HG03066 (cell line): ENCODE data around the gene ADAMTS6.

Experiments used
- ATAC-seq: cut with Tn5 transposase; IDR thresholded peaks from one replicate; pipeline ENCODE4 v1.9.1; 2021; ENCODE audit warnings: low read depth; ENCODE audit not compliant: unreplicated experiment

The ADAMTS6 gene

DNA sequence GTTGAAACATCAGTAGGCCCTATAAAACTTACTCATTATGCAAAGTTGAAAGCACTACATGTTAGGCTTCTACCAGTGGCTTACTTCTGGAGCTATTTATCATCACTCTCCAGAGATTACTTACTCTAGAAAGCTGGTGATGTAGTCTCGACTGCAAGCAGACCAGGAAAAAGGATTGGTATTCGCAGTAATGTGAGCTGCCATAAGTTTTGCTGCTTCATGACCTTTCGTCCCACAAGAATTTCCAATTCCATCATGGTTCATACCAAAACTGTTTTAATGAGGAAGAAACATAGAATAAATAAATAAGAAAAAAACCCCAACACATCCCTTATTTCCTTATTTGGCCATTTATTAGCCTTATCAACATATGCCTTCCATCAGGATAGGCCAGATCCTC, 181.9 kb downstream of the ADAMTS6 start:
- no peak for ATAC-seq

DNA sequence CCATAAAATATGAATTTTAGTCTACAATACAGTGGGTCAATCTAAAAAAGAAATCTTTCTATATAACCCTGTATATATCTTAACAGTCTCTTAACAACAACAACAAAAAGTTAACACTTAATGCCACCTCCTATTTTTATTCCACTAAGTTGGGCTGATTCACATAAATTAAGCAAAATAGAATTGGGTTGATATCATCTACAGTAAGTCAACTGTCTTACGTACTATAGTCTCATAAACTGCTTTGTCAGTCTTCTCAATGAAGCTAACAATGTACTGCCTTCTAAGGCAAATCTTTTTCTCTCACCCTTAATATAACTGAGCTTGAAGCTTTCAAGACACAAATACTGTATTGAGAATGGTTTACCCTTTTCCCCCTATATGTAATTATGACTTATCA, 185.7 kb downstream of the ADAMTS6 start:
- ATAC-seq, result no peak

DNA sequence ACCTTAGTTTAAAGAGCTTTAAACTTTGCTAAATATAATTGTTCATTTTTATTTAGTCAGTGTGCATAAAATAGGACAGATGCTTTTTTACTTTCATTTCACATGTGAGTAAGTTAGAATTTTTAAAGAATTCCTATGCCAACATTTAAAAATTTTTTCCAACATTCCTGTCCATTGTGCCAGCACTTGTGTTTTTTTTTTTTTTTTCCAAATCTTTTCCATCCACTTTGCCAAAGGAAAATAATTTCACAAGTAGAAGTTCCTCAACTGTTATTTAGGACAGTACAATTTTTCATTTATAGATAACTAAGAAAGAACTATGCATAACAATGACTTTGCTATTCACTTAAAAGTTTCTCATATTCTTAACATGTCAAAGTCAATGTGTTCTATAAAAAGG, 189.5 kb downstream of the ADAMTS6 start:
- no peak for ATAC-seq

DNA sequence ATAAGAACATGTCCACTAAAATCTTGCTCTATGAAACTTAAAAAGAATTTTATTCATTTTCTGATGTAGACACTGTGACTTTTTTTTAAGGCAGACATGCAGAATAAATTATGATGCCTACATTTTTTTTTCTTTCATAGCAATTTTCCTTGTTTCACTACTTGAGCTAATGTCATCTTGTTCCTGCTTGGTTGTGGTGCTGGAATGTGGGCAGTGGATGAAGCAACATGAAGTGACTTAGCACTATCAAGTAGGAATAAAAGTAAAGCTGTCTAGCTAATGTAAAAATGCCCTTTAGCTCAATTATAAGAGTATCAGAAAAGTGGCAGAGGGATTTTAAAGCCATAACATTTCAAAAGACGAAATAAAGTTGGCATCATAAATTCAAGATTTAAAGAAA, 191.0 kb downstream of the ADAMTS6 start:
- no peak for ATAC-seq

DNA sequence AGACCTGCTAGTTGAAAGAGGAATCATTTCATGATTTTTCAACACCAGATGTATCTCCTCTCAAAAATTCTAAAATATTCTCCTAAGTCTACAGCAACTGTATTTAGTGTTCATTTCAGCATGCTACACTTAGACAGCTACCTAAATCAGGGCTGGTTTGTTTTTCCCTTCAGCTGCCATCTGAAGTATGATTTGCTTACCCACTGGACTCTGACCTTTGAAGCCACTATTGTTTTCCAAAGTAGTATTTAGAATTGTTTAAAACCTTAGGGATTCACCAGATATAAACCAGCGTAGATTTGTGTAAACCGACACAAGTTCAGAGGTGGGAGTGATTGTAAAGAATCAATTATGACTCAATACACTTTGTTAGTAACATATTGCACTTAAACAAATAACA, 193.1 kb downstream of the ADAMTS6 start:
- ATAC-seq, result no peak

DNA sequence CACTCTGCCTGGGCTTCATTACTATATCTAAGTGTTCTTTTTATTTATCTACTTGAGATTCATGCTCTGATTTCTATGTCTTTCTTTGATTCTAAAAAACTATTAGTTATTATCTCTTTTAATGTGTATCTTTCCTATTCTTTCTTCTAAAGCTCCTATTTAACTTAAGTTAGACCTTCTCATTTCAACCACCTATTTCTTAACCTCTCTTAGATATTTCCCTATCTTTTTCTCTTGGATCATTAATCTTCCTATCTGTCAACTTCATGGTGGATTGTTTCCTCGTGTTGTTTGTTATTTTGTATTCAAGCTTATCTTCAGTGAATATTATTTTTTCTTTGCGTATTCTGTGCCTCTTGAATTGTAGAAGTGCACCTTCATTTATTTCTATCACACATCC, 202.1 kb downstream of the ADAMTS6 start:
- no peak for ATAC-seq

DNA sequence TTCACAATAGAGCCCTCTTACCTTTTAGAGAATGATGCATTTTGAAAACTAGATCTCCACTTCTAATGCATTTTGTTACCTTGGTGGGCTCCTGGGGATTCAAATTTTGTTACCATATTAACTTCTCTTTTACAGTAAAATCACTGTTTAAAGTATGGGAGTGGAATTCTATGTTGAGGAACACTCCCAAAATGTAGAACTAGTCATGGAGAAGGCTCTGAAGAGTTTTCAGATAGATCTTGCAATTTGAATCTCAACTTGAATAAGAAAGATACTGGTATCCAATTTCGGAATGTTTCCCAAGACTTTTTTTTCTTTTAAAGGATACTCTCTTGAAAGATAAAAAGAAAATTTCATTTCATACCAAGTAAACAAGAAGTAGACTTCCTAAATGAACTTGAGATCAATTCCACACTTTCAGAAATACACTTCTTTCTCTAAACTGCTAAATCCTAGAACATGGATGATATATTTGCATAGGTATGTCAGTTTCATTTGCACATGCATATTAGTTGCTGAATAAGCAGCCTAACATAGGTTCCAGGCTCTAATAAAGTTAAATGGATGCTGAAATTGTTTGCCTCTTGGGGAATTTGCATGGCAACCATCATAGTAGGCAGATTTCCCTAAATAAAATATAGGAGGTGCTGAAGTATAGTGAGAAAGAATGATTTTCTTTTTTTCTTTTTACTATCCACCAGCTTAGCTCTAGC, 205.4 kb downstream of the ADAMTS6 start:
- no peak for ATAC-seq

DNA sequence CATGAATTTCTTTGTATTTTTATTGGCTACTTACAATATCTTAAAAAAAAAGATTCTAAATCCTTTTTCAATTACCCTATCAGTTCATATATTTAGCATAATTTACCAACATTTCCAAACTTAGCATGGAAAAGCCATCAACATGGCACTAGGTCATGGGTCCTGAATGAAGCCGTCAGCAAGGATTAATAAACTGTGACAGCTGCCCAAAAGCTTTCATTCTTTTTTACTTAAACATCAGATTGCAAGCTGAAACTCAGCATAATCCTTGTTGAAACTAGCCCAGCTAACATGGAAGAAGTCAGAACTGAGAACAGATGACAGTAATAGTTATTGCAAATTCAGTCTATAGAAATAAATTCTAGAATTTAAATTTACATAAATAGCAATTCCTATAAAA, 209.8 kb downstream of the ADAMTS6 start:
- no peak for ATAC-seq

DNA sequence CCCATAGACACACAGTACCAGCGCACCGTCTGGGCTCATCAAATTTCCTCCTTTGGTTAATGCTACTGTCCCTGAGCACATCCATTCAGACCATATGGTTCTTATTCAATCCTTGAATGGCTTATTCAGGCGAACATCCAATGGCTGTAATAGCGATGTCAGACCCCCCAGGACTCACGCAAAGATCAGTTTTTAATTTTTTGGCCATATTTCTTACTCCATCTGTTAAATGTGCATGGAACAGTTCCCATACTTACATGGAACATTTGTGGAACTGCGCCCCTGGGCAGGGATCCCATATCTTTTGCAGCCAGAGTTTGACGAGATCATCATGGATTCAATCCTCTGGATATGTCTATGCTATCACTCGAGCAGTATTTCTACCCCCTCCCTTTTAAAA, 213.2 kb downstream of the ADAMTS6 start:
- no peak for ATAC-seq

DNA sequence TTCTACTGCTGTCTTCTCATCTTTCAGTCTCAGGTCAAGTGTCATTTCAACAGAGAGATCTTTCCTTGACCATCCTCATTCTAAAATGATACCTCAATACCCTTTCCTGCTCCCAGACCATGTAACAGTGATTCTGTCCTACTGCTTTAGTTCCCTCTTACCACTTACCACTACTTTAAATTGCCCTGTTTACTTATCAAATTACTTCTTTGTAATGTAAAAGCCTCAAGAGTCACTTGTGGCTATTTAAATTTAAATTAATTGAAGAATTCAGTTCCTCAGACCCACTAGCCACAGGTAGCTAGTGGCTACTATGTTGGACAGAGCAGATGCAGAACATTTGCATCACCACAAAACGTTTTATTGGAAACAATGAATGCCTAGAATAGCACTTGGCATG, 217.3 kb downstream of the ADAMTS6 start:
- ATAC-seq, result no peak

DNA sequence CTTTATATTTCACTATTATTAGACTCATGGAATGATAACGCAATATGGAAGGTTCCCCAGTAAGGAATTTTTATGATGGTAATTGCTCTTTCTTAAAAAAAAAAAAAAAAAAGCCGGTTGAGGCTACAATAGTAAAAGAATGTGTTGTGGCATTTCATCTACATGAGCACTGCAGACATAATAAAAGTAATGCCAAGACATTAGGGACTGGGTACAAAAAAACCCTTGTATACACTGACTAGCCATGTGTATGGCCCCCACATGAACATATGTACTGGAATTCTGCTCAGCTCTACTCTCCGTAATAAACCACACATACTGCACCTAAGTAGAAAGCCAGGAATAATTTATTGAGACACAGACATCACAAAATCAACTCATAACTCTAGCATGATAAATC, 218.4 kb downstream of the ADAMTS6 start:
- no peak for ATAC-seq

DNA sequence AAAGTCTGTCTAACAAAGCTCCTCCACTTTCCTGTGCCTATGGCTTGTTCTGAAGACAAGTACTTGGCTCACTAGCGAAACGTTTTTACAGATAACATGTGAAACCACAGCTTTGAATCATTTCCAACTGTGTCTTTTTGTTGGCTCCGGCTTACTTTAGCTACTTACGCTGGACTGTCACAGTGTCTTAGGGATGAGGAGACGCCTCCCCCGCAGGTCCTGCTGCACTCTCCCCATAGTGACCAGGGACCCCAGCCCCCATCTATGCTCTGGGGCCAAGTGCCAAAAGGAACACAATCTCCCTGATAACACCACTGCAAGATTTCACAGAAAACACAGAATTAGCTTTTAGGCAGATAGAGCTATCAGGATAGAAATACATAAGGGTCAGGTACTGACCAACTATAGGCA, 219.1 kb downstream of the ADAMTS6 start:
- ATAC-seq, result no peak

DNA sequence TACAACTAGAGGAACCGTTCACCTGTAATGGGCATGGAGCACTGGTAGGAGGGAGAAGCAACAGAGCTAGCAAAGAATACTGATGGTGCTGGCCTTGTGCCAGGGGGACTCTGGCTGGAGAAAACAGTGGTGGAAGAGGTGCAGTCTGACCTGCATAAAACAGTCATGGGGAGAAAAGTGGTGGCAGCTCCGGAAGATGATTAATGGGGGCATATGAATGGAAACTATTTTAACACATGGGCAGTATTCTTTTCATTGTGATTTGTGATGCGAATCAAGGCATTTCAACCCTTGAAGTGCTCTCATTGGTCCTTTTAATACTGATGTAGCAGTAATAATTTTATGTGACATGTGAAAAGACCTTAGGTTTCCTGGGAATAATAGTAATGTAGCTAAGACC, 219.6 kb downstream of the ADAMTS6 start:
- ATAC-seq, result no peak

DNA sequence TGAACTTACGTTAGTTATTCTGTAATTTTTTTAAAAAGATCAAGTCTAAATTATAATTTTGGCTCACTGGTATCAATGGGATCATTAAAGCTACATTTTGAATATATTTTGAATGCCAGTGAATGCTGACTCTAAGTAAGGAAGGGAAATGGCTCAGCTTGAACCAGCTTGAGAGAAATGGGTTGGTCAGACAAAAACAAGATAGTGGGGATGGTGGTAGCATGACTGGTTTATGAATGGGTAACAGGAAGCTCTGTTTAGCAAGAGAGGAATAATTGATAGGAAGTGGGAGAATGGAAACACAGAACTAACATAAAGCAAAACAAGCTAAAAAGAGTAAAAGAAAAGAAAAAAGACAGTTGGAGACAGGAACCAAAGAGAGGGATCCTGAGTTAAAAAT, 220.2 kb downstream of the ADAMTS6 start:
- ATAC-seq, result no peak

DNA sequence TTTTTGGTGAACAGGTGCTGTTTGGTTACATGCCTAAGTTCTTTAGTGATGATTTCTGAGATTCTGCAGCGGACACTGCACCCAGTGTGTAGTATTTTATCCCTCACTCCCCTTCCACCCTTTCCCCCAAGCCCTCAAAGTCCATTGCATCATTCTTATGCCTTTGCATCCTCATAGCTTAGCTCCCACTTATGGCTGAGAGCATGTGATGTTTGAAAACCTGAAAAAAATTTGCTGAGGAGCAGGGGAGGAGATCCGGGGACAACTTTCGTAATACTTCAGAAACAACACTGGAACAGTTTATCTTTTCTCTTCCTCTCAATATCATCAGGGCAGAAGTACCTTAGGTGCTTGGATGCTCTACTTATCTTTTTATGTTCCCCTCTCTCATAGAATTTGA, 226.4 kb downstream of the ADAMTS6 start:
- ATAC-seq, result no peak

DNA sequence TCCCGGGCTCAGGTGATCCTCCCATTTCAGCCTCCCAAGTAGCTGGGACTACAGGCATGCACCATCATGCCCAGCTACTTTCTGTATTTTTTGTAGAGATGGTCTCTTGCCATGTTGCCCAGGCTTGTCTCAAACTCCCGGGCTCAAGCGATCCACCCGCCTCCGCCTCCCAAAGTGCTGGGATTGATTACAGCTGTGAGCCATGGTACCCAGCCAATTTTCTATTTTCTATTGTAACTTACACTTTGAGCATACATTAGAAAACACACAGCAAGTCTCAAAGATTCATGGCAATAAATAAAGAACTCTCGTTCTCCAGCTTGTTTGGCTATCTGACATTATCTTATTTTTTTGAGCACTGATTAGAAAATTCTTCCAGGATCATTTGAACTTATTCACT, 228.7 kb downstream of the ADAMTS6 start:
- ATAC-seq, result no peak

DNA sequence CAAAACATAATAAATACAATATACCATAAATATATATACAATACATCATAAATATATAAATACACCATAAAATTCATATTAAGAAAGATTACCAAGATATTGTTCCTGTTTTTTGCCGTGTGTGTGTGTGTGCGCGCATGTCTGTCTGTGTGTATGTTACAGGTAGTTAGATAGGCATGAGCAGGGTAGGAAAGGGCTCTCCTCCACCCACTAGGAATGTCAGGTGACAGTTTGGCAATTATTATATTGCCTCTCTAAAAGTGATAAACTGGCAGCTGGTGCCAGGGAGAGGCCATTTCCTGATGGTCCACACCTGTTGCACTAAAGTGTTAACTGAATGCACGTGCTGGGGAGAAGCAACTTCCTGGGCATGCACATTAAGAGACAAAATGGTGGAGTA, 232.8 kb downstream of the ADAMTS6 start:
- no peak for ATAC-seq

DNA sequence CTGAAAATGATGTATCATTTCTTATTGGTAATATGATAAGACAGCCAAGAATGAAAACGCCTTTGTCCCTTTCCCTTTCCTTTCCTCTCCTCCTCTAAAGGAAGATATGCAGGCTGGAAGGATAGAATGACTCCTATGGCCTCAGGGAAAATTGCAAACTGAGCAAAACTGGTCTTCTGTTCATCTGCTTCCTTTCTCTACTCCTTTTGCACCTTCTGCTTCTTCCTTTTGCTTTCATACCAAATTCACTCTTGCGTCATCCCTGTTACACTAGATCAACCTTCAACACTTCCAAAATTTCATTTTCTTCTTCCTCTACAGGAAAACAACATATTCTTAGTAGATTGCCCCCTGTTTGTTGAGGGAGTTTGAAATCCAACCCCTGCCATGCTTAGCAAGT, 234.1 kb downstream of the ADAMTS6 start:
- ATAC-seq, result no peak

DNA sequence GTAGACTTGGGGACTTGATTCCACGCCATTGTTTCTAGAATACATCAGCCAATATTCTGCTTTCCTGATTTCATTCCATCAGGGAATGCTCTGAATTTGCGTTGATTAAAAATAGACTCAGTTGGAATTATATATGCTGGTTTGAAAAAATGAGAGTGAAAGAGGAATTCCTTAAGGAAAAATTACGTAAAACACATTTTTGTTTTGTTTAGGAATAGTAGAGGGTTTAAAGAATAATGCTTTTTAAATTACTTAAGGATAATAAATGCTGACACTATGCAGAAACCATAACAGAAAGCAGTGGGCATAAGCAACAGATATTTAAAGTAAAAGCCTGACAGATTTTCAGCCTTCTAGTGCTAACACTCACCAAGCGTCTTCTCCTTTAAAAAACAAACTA, 235.0 kb downstream of the ADAMTS6 start:
- no peak for ATAC-seq

DNA sequence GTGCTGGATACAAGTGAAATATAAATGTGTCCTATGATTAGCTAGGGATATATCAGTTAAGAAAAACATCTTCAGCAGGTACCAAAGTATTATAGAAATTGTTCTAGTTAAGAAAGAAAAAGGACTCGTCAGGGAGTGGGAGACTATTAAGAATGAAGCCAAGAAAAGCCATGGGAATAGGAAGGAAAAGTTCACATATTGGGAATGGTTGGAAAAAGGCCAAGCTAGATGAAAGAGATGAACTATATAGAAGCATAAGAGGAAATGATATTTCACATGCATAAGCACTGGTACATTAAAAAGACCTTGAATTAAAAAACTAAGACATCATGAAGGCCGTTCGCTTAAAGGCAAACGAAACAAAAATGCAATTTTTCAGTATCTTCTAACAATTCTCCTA, 237.7 kb downstream of the ADAMTS6 start:
- ATAC-seq, result no peak

DNA sequence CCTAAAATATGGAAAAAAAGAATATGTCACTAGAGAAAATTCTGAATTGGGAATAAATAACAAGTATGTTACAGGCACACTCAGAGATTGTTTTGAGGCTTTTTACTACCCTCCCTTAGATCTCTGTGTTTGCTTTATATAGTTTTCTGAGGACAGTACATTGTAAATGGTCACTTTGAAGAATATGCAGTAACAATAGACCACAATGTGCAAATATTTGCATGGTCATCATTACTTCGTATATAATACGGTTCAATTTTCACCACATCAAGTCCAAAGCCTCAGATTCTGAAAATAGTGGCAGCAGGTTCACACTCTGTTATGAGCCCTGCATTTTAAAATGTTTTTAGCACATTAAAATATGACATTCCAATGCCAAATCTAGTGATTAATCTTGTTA, 238.6 kb downstream of the ADAMTS6 start:
- ATAC-seq, result no peak

DNA sequence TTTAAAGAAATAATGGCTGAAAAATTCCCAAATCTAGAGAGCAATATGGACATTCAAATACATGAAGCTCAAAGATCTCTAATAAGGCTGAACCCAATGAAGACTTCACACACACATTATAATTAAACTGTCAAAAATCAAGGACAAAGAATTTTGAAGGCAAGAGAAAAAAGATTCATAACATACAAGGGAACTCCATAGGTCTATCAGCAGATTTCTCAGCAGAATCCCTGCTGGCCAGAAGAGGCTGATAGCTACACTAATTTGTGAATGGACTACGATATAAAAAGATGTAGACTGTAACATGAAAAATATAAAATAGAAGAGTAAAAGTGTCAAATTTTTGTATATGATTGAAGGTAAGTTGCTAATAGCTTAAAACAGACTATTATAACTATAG, 251.9 kb downstream of the ADAMTS6 start:
- ATAC-seq, result no peak

DNA sequence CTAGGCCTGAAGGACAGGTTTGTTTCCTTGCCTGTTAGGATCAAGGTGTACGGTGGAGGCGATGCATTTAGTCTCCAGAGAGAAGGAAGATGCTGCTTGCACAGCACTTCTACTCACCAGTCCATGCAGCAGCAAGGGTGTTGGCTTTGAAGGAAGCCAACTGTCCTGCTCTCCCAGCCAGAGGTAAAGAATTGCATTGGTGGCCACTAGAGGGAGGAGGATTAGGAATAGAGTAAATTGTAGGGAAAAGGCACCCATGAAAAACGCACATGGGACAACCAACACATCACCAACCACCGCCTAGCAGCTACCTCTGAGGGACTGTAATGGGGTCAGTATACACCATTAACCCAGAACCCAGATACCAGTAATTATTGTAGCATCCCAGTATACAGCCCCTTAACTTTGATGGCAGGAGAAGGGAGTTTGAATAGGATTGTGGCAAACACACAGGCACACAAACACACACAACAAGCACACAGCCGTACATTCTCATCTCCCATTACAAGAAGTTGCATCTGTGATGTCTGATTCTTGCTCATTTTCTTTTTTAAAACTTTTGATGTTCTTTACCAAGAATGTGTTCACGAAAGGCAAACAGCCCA, 267.7 kb downstream of the ADAMTS6 start:
- no peak for ATAC-seq
